HG03045 (cell line): Measurements from ENCODE around the gene ZNF185.

ENCODE experiments used
- ATAC-seq: cut with Tn5 transposase; IDR thresholded peaks from one replicate; pipeline ENCODE4 v1.9.1; 2021; ENCODE audit warnings: mild to moderate bottlenecking, moderate library complexity; ENCODE audit not compliant: unreplicated experiment

The ZNF185 gene

DNA sequence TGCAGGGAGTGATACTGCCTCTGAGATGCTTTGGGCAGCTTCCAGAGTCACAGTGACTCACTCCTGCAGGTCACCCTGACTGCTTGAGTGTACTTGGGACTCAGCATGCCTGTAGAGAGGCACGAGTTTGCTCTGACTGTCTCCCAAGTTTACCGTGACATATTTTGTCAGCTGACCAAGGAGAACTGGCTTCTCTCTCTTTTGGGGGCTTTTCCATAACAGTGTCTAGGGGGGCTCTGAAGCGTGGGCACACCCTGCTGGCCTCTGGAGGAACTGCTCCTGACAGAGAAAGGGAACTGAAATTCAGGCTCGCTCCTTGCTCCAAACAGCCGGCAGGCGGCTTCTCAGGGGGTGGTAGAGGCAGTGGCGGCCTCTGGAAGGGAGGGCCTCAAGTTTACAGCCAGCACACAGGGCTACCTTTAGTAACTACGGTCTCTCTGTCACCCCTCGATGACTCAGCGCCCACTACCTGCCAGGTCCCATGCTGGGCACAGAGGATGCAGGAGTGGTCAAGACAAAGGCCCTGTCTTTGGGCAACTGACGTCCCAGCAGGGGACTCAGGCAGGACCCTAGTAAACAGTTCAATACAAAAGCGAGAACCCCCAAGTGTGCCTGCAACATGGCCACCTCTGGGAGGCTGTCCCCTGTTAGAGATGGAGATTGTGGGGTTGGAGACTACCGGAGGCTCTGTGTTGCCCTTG lies 17.8 kb downstream of the ZNF185 start:
- no peak for ATAC-seq

- no peak for ATAC-seq
These were observed 20.1 kb downstream of the ZNF185 start for GRCh38 chrX:152917656-152918579.

- no peak for ATAC-seq
These were observed 20.8 kb downstream of the ZNF185 start for GRCh38 chrX:152918707-152919106.

GRCh38 chrX:152923599-152923998 lies 25.7 kb downstream of the ZNF185 start:
- no peak for ATAC-seq

DNA sequence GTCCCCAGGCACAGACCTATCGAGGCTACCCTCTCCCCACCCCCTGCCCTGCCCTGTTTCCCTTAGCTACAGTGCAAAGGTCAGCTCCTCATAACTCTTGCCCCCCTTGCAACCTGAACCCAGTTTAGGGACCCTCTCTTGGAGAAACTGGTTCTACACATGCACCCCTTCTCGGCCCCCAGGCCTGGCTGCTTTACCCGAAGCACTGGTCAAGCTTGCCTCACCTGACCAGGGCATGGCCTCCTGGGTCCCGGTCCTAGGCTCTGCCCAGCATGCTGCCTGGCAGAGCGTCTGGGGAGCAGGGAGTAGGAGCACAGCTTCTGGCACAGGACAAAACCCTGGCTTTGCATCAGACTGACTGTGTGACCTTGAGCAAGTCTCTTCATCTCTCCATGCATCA lies 28.0 kb downstream of the ZNF185 start:
- ATAC-seq: no peak

- ATAC-seq: no peak
These were observed 28.4 kb downstream of the ZNF185 start for GRCh38 chrX:152926279-152926678.

GRCh38 chrX:152926923-152927322 lies 29.1 kb downstream of the ZNF185 start:
- no peak for ATAC-seq

DNA sequence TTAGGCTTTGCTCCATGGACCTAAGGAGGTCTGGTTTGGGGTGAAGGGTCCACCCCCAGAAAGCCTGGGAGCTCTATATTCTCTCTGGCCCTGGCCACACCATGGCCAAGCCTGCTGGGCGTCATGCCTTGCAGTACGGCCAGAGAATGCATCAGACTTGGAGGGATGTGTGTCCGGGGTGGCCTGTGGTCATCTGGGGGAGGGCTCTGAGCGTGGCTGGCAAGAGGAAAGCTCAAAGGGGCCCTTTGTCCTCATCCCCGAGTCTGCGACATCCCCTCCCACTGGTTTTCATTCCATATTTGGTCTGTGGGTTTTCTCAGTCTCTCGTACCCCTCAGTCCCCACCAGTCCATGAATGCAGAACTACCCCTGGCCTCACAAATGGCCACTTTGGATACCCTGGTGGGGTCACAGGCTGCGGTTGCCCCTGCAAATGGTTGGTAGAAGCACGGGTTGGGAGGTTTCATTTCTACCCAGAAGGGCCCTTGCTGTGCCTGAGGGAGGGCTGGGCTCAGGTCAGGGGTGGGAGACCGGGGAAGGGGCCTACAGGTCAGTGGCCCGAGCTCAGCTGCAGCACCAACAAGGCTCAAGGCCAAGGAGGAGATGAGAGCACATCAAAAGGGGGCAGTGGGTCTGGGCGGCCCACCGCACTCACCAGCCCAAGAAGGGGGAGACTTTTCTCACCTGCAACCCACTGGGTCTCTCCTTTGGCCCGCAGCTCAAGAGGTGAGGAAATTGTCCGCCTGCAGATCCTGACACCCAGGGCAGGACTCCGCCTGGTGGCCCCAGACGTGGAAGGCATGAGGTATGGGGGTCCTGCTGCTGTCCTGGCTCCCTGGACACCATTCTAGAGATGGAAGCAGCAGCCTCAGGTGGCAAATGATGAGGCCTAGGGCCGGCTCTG lies 30.2 kb downstream of the ZNF185 start:
- ATAC-seq: no peak

- no peak for ATAC-seq
These were observed 31.0 kb downstream of the ZNF185 start for GRCh38 chrX:152928761-152929400.

- no peak for ATAC-seq
These were observed 32.0 kb downstream of the ZNF185 start for GRCh38 chrX:152929898-152930297.

DNA sequence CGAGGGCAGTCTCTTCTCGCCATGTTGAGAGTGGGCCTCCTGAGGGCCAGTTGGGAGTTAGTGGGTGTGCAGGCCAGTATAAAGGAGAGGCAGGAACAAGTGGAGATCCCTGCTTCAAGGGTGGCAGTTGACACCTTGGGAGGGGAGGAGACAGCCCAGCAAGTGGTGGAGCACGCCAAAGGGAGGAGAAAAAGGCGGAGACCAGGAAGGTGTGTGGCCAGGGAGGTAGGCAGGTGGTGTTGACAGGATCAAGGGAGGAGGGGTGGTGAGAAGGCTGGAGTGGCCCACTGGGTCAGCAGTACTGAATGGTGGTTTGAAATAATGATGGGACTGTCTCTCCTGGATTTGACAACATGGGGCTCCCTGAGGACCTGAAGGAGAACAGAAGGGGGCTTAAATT lies 32.6 kb downstream of the ZNF185 start:
- no peak for ATAC-seq

GRCh38 chrX:152932144-152932543 lies 34.3 kb downstream of the ZNF185 start:
- ATAC-seq: no peak

DNA sequence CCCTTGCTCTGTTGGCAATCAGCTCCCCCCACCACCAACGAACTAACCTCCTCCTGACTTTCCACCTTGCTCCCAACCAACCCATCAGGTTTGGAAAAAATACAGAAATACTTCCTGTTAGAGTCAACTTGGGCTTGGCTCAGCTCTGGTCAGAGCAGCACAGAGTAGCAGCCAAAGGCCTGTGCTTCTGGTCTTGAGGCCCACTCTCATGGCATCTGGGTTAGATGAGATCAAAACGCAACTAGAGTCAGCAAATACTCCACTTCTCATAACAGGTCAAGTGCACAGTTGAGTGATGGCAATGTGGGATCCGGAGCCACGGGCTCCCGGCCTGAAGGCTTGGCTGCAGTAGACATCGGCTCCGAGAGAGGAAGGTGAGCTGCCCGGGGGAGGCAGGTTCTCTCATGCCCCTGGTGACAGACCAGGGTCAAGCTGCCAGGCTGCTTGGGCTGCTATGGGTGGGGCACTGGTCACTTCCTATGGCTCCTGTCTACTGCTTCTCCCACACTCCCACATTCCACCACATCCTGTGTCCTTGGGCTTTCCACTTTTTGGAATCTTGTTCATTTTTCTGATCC lies 34.8 kb downstream of the ZNF185 start:
- no peak for ATAC-seq

DNA sequence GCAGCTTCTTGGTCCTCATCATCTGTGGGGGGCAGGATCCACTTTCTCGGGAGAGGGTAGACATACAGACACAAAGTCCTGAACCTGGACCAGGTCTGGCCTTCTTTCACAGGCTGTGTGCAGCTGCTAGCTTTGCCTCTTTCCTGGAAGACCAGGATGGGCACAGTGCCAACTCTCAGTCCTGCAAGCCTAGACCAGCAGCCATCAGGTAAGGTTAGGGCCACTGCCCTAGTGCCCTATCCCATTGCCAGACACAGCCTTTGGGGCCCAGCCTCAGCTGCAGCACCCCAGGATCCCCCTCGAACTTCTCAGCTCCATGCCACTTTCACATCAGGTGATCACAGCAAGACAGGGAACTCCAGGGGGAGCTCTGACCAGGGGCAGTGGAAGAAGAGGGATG lies 38.4 kb downstream of the ZNF185 start:
- no peak for ATAC-seq

DNA sequence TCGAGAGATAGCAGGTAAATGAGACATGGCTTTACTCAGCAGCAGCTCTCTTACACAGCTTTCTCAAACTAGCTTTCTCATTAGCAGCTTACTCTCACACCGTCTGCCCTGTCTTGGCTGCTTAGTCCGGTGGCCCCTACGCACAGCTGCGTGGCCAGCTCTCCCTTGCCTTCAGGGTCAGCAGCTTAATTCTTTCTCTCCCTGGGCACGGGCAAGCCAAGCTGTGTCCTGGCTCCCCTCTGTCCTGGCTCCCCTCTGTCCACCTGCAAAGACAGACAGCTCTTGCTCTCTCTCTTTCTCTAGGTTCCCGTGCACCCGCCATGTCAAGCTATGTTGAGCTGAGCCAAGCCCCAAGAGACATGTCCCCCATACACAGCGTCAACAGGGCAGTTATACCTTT lies 39.4 kb downstream of the ZNF185 start:
- no peak for ATAC-seq

DNA sequence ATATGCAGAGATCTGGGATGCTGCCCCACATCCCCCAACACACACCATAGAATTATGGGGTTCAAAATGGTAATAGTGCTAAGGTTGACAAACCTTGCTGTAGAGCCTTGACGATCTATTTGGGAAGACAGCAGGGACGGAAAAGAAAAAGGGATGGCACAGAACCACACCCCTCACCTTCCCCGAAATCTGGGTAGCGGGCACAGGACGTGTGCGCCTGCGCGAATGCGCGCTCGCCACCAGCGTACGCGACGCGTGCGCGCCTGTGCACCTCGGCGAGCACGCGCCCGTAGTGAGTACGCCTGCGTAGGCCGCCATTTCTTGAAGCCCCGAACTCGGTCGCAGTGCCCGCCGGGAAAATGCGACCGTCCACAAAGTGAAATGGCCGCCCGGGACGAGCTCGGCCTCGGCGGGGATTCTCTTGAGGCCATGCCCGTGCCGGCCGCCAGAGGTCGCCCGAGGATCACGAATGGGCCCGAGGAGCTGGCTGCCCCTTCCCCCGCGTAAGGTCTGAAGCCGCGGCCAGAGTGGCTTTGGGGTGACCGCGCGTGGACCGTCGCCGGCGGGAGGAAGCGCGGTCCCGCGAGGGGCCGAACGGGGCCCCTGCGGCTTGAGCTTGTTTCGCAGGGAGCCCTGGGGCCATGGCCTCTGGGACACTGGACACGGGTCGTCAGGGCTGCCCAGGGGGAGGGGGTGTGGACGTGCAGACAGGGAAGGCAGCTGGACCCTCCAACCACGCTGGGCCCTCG lies 43.6 kb downstream of the ZNF185 start:
- peak; percentile 91 for ATAC-seq

- ATAC-seq: peak; percentile 7
These were observed 44.2 kb downstream of the ZNF185 start for GRCh38 chrX:152942077-152942442.

DNA sequence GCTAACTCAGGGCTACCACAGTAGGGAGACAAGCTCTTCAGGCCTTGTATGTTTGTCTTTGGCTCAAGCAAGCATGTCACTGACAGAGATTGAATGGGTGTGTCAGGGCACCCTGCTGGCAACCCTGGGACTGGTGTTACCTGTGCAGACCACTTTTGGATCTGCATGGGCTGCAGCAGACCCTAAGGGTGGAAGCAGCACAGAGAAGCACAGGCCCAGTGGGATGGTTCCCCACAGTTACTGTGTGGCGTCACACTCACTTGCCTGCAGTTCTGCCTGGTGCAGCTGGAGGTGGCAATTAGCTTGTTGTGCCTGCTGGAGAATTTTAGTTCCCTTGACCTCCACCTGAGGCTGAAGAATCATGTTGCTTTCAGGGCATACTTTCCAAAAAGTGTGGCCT lies 46.0 kb downstream of the ZNF185 start:
- no peak for ATAC-seq
